MCF 10A (cell line): Measurements from ENCODE around the gene GALNS. TPM values are rescaled to one million over a fixed set of nuclear protein-coding genes. Genes with fewer than 3 reads are reported as not detected.

Experiments
- BruUV-seq: library from RNA; stranded (reverse); fragments of 400-500 nt; replicated peaks from 2 replicates; lab custom pipeline; 2021; lab: Mats Ljungman, UMichigan
- CTCF ChIA-PET: fragments of 300-600 bp; sonication (Branson Sonifier 250); formaldehyde crosslinking; extraction: SDS; loops from one replicate; lab custom pipeline; 2021; ENCODE audit warnings: antibody characterized with exemption, inconsistent platforms; lab: Yijun Ruan, JAX
- POLR2A ChIA-PET: fragments of 300-600, 350-650 bp; sonication (Branson Sonifier 250); formaldehyde crosslinking; extraction: SDS; loops from one replicate; lab custom pipeline; 2020; ENCODE audit warnings: antibody characterized with exemption, inconsistent platforms; lab: Yijun Ruan, JAX
- DNase-seq: peaks from one replicate; pipeline ENCODE4 v3.0.0-alpha.2; 2018; ENCODE audit not compliant: unreplicated experiment
- H3K27ac Mint-ChIP-seq: one replicate; pipeline ENCODE4 v1.8.0; 2022; ENCODE audit warnings: mild to moderate bottlenecking, low read depth, mixed read lengths; ENCODE audit not compliant: unreplicated experiment
- H3K27me3 Mint-ChIP-seq: one replicate; pipeline ENCODE4 v1.8.0; 2022; ENCODE audit warnings: mixed read lengths; ENCODE audit not compliant: insufficient read depth, unreplicated experiment
- H3K36me3 Mint-ChIP-seq: one replicate; pipeline ENCODE4 v1.8.0; 2022; ENCODE audit warnings: mild to moderate bottlenecking, moderate library complexity, mixed read lengths; ENCODE audit not compliant: insufficient read depth, unreplicated experiment
- H3K4me1 Mint-ChIP-seq: one replicate; pipeline ENCODE4 v1.8.0; 2022; ENCODE audit warnings: mixed read lengths; ENCODE audit not compliant: insufficient read depth, unreplicated experiment
- H3K4me3 Mint-ChIP-seq: one replicate; pipeline ENCODE4 v1.8.0; 2022; ENCODE audit warnings: mild to moderate bottlenecking, moderate library complexity, mixed read lengths; ENCODE audit not compliant: unreplicated experiment
- H3K9me3 Mint-ChIP-seq: one replicate; pipeline ENCODE4 v1.8.0; 2022; ENCODE audit warnings: mixed read lengths; ENCODE audit not compliant: unreplicated experiment
- CTCF ChIP-seq: fragments of 200-600 bp; IDR thresholded peaks from one replicate; pipeline ENCODE4 v1.8.0; 2022; ENCODE audit warnings: antibody characterized with exemption, mild to moderate bottlenecking; ENCODE audit not compliant: unreplicated experiment
- intact Hi-C: fragments of 100-400 bp; cut with micrococcal nuclease; formaldehyde crosslinking; loops from 2 replicates; pipeline ENCODE4 v1.14.1; 2022
- total RNA-seq: library from RNA; stranded (reverse); gene quantifications from 2 replicates; pipeline ENCODE4 v1.2.3, GENCODE V29; 2022

Gene GALNS
- total RNA-seq, 1 experiment from 2014 or later: 26.0 TPM

- no peaks in the 10 kb centered on the region for H3K9me3 Mint-ChIP-seq
- no peak overlapping the region for H3K27ac Mint-ChIP-seq
- intact Hi-C loops: no loop called here
- H3K4me3 Mint-ChIP-seq: no peak overlapping the region
- no peak for DNase-seq
- no peak for TF ChIP-seq CTCF
- ChIA-PET POLR2A (no interaction called here), CTCF (interaction anchor here (0.8 kb wide), 1 partner anchor 41 kb away, joined by 3 read pairs; no protein-coding TSS in a partner anchor)
- H3K36me3 Mint-ChIP-seq: no peaks in the 10 kb centered on the region
- no TSS peak for BruUV-seq
- no peaks in the 10 kb centered on the region for H3K4me1 Mint-ChIP-seq
- peaks cover 10% of the 10 kb centered on the region for H3K27me3 Mint-ChIP-seq
These were observed 43.9 kb upstream of the GALNS start for GRCh38 chr16:88900662-88901052.

GRCh38 chr16:88899901-88900661 is 43.3 kb upstream of the GALNS start:
- no peak overlapping the region for H3K27ac Mint-ChIP-seq
- intact Hi-C loops: no loop called here
- no TSS peak for BruUV-seq
- no peak for TF ChIP-seq CTCF
- CTCF ChIA-PET: no interaction called here
- no peak for DNase-seq
- no peaks in the 10 kb centered on the region for H3K9me3 Mint-ChIP-seq
- H3K27me3 Mint-ChIP-seq: peaks cover 10% of the 10 kb centered on the region
- H3K4me3 Mint-ChIP-seq: no peak overlapping the region
- H3K4me1 Mint-ChIP-seq: no peaks in the 10 kb centered on the region
- no peaks in the 10 kb centered on the region for H3K36me3 Mint-ChIP-seq
- POLR2A ChIA-PET: no interaction called here

GRCh38 chr16:88897696-88898425 is 41.1 kb upstream of the GALNS start:
- Mint-ChIP-seq H3K9me3 (no peaks in the 10 kb centered on the region), H3K4me3 (no peak overlapping the region), H3K36me3 (no peaks in the 10 kb centered on the region), H3K27me3 (peaks cover 10% of the 10 kb centered on the region), H3K4me1 (no peaks in the 10 kb centered on the region), H3K27ac (no peak overlapping the region)
- TF ChIP-seq CTCF: no peak
- no TSS peak for BruUV-seq
- ChIA-PET POLR2A (no interaction called here), CTCF (no interaction called here)
- DNase-seq: no peak
- intact Hi-C loops: no loop called here

GRCh38 chr16:88896238-88897070 is 39.7 kb upstream of the GALNS start:
- no TSS peak for BruUV-seq
- no peak for TF ChIP-seq CTCF
- no peak overlapping the region for H3K4me3 Mint-ChIP-seq
- no peak overlapping the region for H3K27ac Mint-ChIP-seq
- no peaks in the 10 kb centered on the region for H3K36me3 Mint-ChIP-seq
- no peak for DNase-seq
- H3K9me3 Mint-ChIP-seq: no peaks in the 10 kb centered on the region
- ChIA-PET CTCF (no interaction called here), POLR2A (no interaction called here)
- peaks cover 10% of the 10 kb centered on the region for H3K27me3 Mint-ChIP-seq
- no peaks in the 10 kb centered on the region for H3K4me1 Mint-ChIP-seq
- intact Hi-C loops: no loop called here
